Fibroblast of lung (primary cell): ENCODE results near the gene PTCSC3. TPM values are rescaled to one million over a fixed set of nuclear protein-coding genes. Genes with fewer than 3 reads are reported as not detected.

ENCODE experiments used
- DNase-seq, 2 donors: peaks; one replicate each; pipeline versions ENCODE4 v3.0.0 to v3.0.0-alpha.2; 2010; ENCODE audit warnings: low read depth in 2 of 2
- H2AFZ ChIP-seq: 2 replicates; pipeline ENCODE4 v1.5.1; 2012; ENCODE audit warnings: low read length, control low read depth, inconsistent platforms
- H3K27ac ChIP-seq: 2 replicates; pipeline ENCODE4 v1.5.1; 2011; ENCODE audit warnings: low read length, control low read depth; ENCODE audit not compliant: insufficient read depth
- H3K27me3 ChIP-seq: 2 replicates; pipeline ENCODE4 v1.5.1; 2011; ENCODE audit warnings: mild to moderate bottlenecking, low read length; ENCODE audit not compliant: control insufficient read depth, insufficient read depth
- H3K36me3 ChIP-seq: 2 replicates; pipeline ENCODE4 v1.5.1; 2011; ENCODE audit warnings: low read length; ENCODE audit not compliant: control insufficient read depth, insufficient read depth
- H3K4me1 ChIP-seq: 2 replicates; pipeline ENCODE4 v1.5.1; 2011; ENCODE audit warnings: low read length; ENCODE audit not compliant: control insufficient read depth, insufficient read depth; ENCODE audit errors: extremely low read depth
- H3K4me2 ChIP-seq: 2 replicates; pipeline ENCODE4 v1.5.1; 2011; ENCODE audit warnings: low read length, control low read depth; ENCODE audit not compliant: insufficient read depth; ENCODE audit errors: extremely low read depth
- H3K4me3 ChIP-seq, 4 experiments: fragments of 200-600 bp in 1 of 4; sonication (generic) in 1 of 4; replicated peaks in 1 of 4; 2 replicates each; pipeline ENCODE4 v1.5.1; 2011 to 2016; ENCODE audit warnings: low read length in 4 of 4, low read depth in 3 of 4, mild to moderate bottlenecking in 3 of 4, control low read depth in 2 of 4, inconsistent platforms in 1 of 4, mixed read lengths in 1 of 4; ENCODE audit not compliant: insufficient read depth in 1 of 4; ENCODE audit errors: control extremely low read depth in 1 of 4
- H3K79me2 ChIP-seq: 2 replicates; pipeline ENCODE4 v1.5.1; 2012; ENCODE audit warnings: mild to moderate bottlenecking, low read length, inconsistent platforms; ENCODE audit not compliant: control insufficient read depth, insufficient read depth
- H3K9ac ChIP-seq: 2 replicates; pipeline ENCODE4 v1.5.1; 2011; ENCODE audit warnings: mild to moderate bottlenecking, low read length, control low read depth; ENCODE audit not compliant: insufficient read depth
- H3K9me3 ChIP-seq: 2 replicates; pipeline ENCODE4 v1.5.1; 2012; ENCODE audit warnings: low read depth, low read length; ENCODE audit not compliant: control insufficient read depth, insufficient read depth
- H4K20me1 ChIP-seq: 2 replicates; pipeline ENCODE4 v1.5.1; 2011; ENCODE audit warnings: low read length; ENCODE audit not compliant: control insufficient read depth, insufficient read depth; ENCODE audit errors: extremely low read depth
- CTCF ChIP-seq, 2 donors: IDR thresholded peaks in 1 of 2; conservative IDR thresholded peaks in 1 of 2; 1 replicate in 1 of 2; 2 replicates in 1 of 2; pipeline ENCODE4 v1.5.1; 2011 to 2012; ENCODE audit warnings: low read length in 2 of 2, control low read depth in 1 of 2, inconsistent platforms in 1 of 2, low read depth in 1 of 2, mild to moderate bottlenecking in 1 of 2
- EZH2 ChIP-seq: IDR thresholded peaks from 2 replicates; pipeline ENCODE4 v1.5.1; 2012; ENCODE audit warnings: low read length, control low read depth, mild to moderate bottlenecking; ENCODE audit errors: missing control alignments
- polyA plus RNA-seq, 2 donors: library from polyadenylated mRNA; depleted of rRNA in 1 of 2; stranded (reverse) in 1 of 2; unstranded in 1 of 2; fragments of >200 nt; gene quantifications; 2 replicates each; pipeline ENCODE4 v1.2.1, GENCODE V29; 2011 to 2012; ENCODE audit warnings: missing spikeins in 1 of 2
- total RNA-seq: library from RNA; depleted of rRNA; stranded (reverse); fragments of >200 nt; gene quantifications from 2 replicates; pipeline ENCODE4 v1.2.1, GENCODE V29; 2014

The PTCSC3 gene
- total and polyA plus RNA-seq, 2 donors (not counting 1 experiment from before 2014, with no cell fraction given), result not detected

DNA sequence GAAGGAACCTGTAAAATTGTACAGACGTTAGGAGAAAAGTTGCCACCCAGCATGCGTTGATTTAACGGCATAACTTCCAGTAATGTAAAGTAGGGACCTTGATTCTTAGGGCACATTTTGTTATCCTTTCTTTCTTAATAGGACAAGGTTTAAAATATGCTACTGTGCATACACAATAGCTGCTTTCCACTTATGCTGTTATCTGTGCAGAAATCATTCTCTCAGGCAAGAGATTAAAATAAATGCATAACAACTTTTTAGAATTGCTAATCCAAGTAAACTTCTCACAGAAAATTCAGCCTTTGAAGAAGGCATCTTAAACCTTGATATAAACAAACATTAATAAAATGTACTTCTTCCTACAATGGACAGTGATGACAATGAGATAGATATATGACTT, 16.0 kb upstream of the PTCSC3 start:
- no peak overlapping the region for H3K4me2 ChIP-seq
- no peaks in the 10 kb centered on the region for H3K9me3 ChIP-seq
- no peaks in the 10 kb centered on the region for H3K79me2 ChIP-seq
- H3K27ac ChIP-seq, result no peak overlapping the region
- H4K20me1 ChIP-seq, result no peaks in the 10 kb centered on the region
- H3K4me3 ChIP-seq, result no peak overlapping the region
- no peaks in the 10 kb centered on the region for H3K36me3 ChIP-seq
- no peaks in the 10 kb centered on the region for H3K4me1 ChIP-seq
- H3K9ac ChIP-seq, result no peak overlapping the region
- no peak for DNase-seq
- TF ChIP-seq EZH2, result no peak
- no peak for TF ChIP-seq CTCF (conservative IDR thresholded peaks at IDR 0.05 in 1 of 2, IDR thresholded peaks at IDR 0.05 in 1 of 2; ENCODE audit: low read depth in 1 of 2, low read length in 2 of 2)
- no peaks in the 10 kb centered on the region for H3K27me3 ChIP-seq
- H2AFZ ChIP-seq, result no peak overlapping the region

DNA sequence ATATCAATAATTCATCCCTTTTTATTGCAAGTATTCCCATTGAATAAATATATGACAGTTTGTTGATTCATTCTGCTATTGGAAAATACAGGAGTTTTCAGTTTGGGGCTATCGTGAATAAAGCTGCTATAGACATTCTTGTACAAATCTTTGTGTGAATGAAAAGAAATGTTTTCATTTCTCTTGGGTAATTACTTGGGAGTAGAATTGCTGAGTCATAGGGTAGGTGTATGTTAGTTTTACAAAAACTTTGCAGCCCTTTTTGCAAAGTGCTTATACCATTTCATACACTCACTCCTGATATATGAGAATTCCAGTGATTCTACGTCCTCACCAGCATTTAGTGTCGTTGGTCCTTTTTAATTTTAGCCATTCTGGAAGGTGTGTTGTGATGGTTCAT, 6.9 kb upstream of the PTCSC3 start:
- Histone ChIP-seq H3K27me3 (no peaks in the 10 kb centered on the region), H2AFZ (no peak overlapping the region), H3K36me3 (no peaks in the 10 kb centered on the region), H3K27ac (no peak overlapping the region), H3K4me1 (no peaks in the 10 kb centered on the region), H3K79me2 (no peaks in the 10 kb centered on the region), H3K4me2 (no peak overlapping the region), H3K4me3 (no peak overlapping the region), H3K9me3 (no peaks in the 10 kb centered on the region), H3K9ac (no peak overlapping the region), H4K20me1 (no peaks in the 10 kb centered on the region)
- no peak for TF ChIP-seq EZH2
- no peak for TF ChIP-seq CTCF (conservative IDR thresholded peaks at IDR 0.05 in 1 of 2, IDR thresholded peaks at IDR 0.05 in 1 of 2; ENCODE audit: low read depth in 1 of 2, low read length in 2 of 2)
- DNase-seq, result no peak

DNA sequence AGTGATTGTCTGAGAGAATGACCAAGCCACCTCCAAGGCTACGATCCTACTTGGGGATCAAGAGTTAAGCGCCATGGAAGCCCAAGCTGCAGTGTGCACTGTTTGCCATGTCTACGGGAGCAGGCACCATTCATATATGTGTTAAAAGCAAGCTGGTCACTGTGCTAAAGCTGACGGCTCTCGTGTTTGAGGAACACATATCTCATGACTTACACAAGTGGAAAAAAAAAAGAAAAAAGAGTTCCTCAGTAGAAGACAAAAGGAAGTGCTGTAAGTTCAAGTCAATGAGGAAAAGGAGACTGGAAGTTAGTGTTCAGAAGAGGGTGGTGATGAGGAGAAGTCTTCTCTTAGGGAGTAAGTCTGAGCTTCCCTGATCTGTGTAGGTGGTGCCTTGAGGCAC, 4.9 kb upstream of the PTCSC3 start:
- Histone ChIP-seq H3K9me3 (no peaks in the 10 kb centered on the region), H3K27me3 (no peaks in the 10 kb centered on the region), H3K9ac (no peak overlapping the region), H3K4me1 (no peaks in the 10 kb centered on the region), H3K4me3 (no peak overlapping the region), H2AFZ (no peak overlapping the region), H3K27ac (no peak overlapping the region), H3K4me2 (no peak overlapping the region), H4K20me1 (no peaks in the 10 kb centered on the region), H3K36me3 (no peaks in the 10 kb centered on the region), H3K79me2 (no peaks in the 10 kb centered on the region)
- TF ChIP-seq EZH2 (no peak), CTCF (conservative IDR thresholded peaks at IDR 0.05 in 1 of 2, IDR thresholded peaks at IDR 0.05 in 1 of 2; ENCODE audit: low read depth in 1 of 2, low read length in 2 of 2) (no peak)
- no peak for DNase-seq
